ENCODE measurements around the gene OSBPL1A. TPM values are rescaled to one million over a fixed set of nuclear protein-coding genes. Genes with fewer than 3 reads are reported as not detected.

The OSBPL1A gene
- total RNA-seq, 4 donors from 2014 or later, result 67.6 to 208 (median 87.3) TPM

DNA sequence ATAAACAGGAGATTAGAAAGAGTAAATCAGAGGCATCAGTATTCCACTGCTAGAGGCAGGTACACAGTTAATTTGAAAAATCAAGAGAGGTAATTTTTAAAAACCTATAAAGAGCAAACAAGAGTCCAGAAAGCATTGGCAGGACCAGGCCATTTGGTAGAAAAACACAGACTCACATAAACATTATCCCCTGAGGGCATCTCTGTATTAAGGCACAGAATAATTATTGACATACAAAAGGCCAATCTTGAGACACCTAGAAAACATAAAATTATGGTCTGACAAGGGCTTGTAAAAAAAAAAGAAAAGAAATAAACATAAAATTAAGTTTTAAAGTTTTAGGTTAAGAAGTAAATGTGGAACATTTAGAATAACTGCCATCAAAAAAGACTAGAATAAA, 120.6 kb downstream of the OSBPL1A start:
- TF ChIP-seq CTCF (IDR thresholded peaks at IDR 0.05; ENCODE audit: low read depth), result no peak

DNA sequence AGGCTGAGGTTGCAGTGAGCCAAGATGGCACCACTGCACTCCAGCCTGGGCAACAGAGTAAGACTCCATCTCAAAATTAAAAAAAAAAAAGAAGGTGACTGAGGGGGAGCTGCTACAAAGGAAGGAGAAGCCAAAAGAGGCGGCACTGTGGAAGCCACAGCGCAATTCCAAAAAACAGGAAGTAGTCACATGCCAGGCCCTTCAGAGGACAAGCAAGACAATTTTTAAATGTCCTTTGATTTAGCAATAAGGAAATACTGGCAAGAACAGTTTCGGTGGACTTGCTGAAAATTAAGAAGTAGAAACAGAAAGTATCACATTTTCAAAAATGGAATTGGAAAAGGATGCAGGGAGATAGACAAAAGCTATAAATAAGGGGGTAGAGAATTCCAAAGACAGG, 122.8 kb downstream of the OSBPL1A start:
- TF ChIP-seq CTCF (IDR thresholded peaks at IDR 0.05; ENCODE audit: low read depth), result no peak

DNA sequence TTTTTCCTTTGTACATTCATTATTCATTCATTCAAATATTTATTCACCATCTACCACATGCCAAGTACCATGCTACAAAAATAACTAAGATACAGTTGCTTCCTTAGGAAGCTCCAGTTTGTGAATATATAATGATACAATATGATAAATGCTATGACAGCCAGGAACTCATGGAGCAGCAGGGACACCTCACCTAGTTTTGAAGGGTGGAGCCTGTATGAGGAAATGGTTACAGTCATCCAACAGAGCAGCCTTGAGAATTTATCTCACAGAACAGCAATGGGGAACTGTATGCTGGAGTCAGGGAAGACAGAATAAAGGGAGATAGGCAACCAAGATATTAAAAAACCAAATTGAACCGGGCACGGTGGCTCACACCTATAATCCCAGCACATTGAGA, 124.0 kb downstream of the OSBPL1A start:
- TF ChIP-seq CTCF (IDR thresholded peaks at IDR 0.05; ENCODE audit: low read depth), result no peak

DNA sequence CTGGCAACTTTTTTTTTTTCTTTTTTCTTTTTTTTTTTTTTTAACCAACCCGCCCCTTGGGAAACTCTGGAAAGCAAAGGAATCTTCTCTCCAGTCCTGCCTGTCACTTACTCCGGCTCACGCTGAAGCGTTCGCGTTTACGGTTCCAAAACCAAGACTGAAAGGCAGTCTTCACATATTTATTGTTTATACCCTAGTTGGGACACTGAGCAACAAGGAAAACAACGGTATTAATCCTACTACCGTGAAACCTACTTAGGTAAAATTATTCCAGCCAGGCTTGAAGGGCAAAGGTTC, 125.4 kb downstream of the OSBPL1A start:
- no peak for TF ChIP-seq CTCF (IDR thresholded peaks at IDR 0.05; ENCODE audit: low read depth)

- no peak for TF ChIP-seq CTCF (IDR thresholded peaks at IDR 0.05; ENCODE audit: low read depth)
Observed at GRCh38 chr18:24271381-24272228, 126.0 kb downstream of the OSBPL1A start.

GRCh38 chr18:24270937-24271380, 126.7 kb downstream of the OSBPL1A start:
- no peak for TF ChIP-seq CTCF (IDR thresholded peaks at IDR 0.05; ENCODE audit: low read depth)

GRCh38 chr18:24270358-24270936, 127.2 kb downstream of the OSBPL1A start:
- no peak for TF ChIP-seq CTCF (IDR thresholded peaks at IDR 0.05; ENCODE audit: low read depth)

Data from subcutaneous adipose tissue (tissue), 4 donors.